Dendritic cell treated with granulocyte-macrophage colony-stimulating factor and Interleukin-4, amounts not matched to agents 40 ng/mL and 50 ng/mL, for 4 days (primary cell): Measurements from ENCODE around the gene CPTP.
A peak's percentile ranks its signal among the peaks of the same experiment; 100 is the strongest.

ENCODE experiments used
- H3K27ac Mint-ChIP-seq: one replicate; pipeline ENCODE4 v1.8.0; 2022; ENCODE audit warnings: mild to moderate bottlenecking, mixed read lengths
- H3K27me3 Mint-ChIP-seq: one replicate; pipeline ENCODE4 v1.8.0; 2022; ENCODE audit warnings: mild to moderate bottlenecking, mixed read lengths
- H3K36me3 Mint-ChIP-seq: one replicate; pipeline ENCODE4 v1.8.0; 2022; ENCODE audit warnings: low read depth, mixed read lengths
- H3K4me1 Mint-ChIP-seq: one replicate; pipeline ENCODE4 v1.8.0; 2022; ENCODE audit warnings: low read depth, mixed read lengths
- H3K4me3 Mint-ChIP-seq: one replicate; pipeline ENCODE4 v1.8.0; 2022; ENCODE audit warnings: mild to moderate bottlenecking, moderate library complexity, mixed read lengths
- H3K9me3 Mint-ChIP-seq: one replicate; pipeline ENCODE4 v1.8.0; 2022; ENCODE audit warnings: mixed read lengths
- intact Hi-C: fragments of 100-400 bp; cut with micrococcal nuclease; formaldehyde crosslinking; loops from one replicate; pipeline ENCODE4 v1.15.0; 2022

The CPTP gene

GRCh38 chr1:1307923-1308755 is 16.5 kb upstream of the CPTP start, which contains the start of the genes ACAP3 and PUSL1:
Gene ACAP3 (minus strand): TSS chr1:1307930. CDS start chr1:1307815, 115 bp downstream.
Gene PUSL1 (plus strand): TSS chr1:1308597. CDS start chr1:1308644, 47 bp downstream.
- H3K27me3 Mint-ChIP-seq: no peaks in the 10 kb centered on the region
- H3K9me3 Mint-ChIP-seq: no peaks in the 10 kb centered on the region
- peak within 1 kb of the TSS; percentile 89 for H3K4me3 Mint-ChIP-seq
- H3K4me1 Mint-ChIP-seq: peaks cover 48% of the 10 kb centered on the region
- peak within 1 kb of the TSS; percentile 89 for H3K27ac Mint-ChIP-seq
- intact Hi-C loops: loop anchor here (2.0 kb wide), 1 partner anchor 17 kb away; the partner anchor contains the start of genes CPTP and INTS11
- peaks cover 41% of the 10 kb centered on the region for H3K36me3 Mint-ChIP-seq

- intact Hi-C loops: loop anchor here (2.0 kb wide), 1 partner anchor 16 kb away; the partner anchor contains the start of genes CPTP and INTS11
- H3K9me3 Mint-ChIP-seq: no peaks in the 10 kb centered on the region
- peaks cover 44% of the 10 kb centered on the region for H3K4me1 Mint-ChIP-seq
- peak overlapping the region; percentile 89 for H3K27ac Mint-ChIP-seq
- H3K4me3 Mint-ChIP-seq: peak overlapping the region; percentile 81
- H3K27me3 Mint-ChIP-seq: no peaks in the 10 kb centered on the region
- H3K36me3 Mint-ChIP-seq: peaks cover 48% of the 10 kb centered on the region
Measured at GRCh38 chr1:1308756-1309250, 15.8 kb upstream of the CPTP start.

- Mint-ChIP-seq H3K9me3 (no peaks in the 10 kb centered on the region), H3K27ac (peak overlapping the region; percentile 89), H3K4me3 (peak overlapping the region; percentile 81), H3K36me3 (peaks cover 55% of the 10 kb centered on the region), H3K4me1 (peaks cover 38% of the 10 kb centered on the region), H3K27me3 (no peaks in the 10 kb centered on the region)
- intact Hi-C loops: loop anchor here (2.0 kb wide), 1 partner anchor 15 kb away; the partner anchor contains the start of genes CPTP and INTS11
Measured at GRCh38 chr1:1309251-1310108, 15.1 kb upstream of the CPTP start.

GRCh38 chr1:1310109-1310385 is 14.6 kb upstream of the CPTP start:
- intact Hi-C loops: no loop called here
- H3K36me3 Mint-ChIP-seq: peaks cover 60% of the 10 kb centered on the region
- H3K4me1 Mint-ChIP-seq: peaks cover 36% of the 10 kb centered on the region
- no peak overlapping the region for H3K27ac Mint-ChIP-seq
- H3K27me3 Mint-ChIP-seq: no peaks in the 10 kb centered on the region
- H3K9me3 Mint-ChIP-seq: no peaks in the 10 kb centered on the region
- H3K4me3 Mint-ChIP-seq: peak overlapping the region; percentile 81

- Mint-ChIP-seq H3K4me1 (peaks cover 32% of the 10 kb centered on the region), H3K36me3 (peaks cover 65% of the 10 kb centered on the region), H3K27ac (no peak overlapping the region), H3K4me3 (no peak overlapping the region), H3K27me3 (no peaks in the 10 kb centered on the region), H3K9me3 (no peaks in the 10 kb centered on the region)
- intact Hi-C loops: no loop called here
Measured at GRCh38 chr1:1310476-1311053, 14.0 kb upstream of the CPTP start.

GRCh38 chr1:1311107-1312104 is 13.2 kb upstream of the CPTP start:
- no peak overlapping the region for H3K27ac Mint-ChIP-seq
- H3K4me3 Mint-ChIP-seq: no peak overlapping the region
- H3K27me3 Mint-ChIP-seq: no peaks in the 10 kb centered on the region
- H3K4me1 Mint-ChIP-seq: peaks cover 23% of the 10 kb centered on the region
- no peaks in the 10 kb centered on the region for H3K9me3 Mint-ChIP-seq
- H3K36me3 Mint-ChIP-seq: peaks cover 74% of the 10 kb centered on the region
- intact Hi-C loops: no loop called here

GRCh38 chr1:1312450-1313314 is 11.9 kb upstream of the CPTP start:
- peaks cover 83% of the 10 kb centered on the region for H3K36me3 Mint-ChIP-seq
- intact Hi-C loops: no loop called here

GRCh38 chr1:1313500-1314236 is 10.9 kb upstream of the CPTP start:
- peaks cover 93% of the 10 kb centered on the region for H3K36me3 Mint-ChIP-seq
- intact Hi-C loops: no loop called here
- no peak overlapping the region for H3K4me3 Mint-ChIP-seq
- H3K4me1 Mint-ChIP-seq: peaks cover 13% of the 10 kb centered on the region
- H3K27ac Mint-ChIP-seq: no peak overlapping the region
- H3K27me3 Mint-ChIP-seq: no peaks in the 10 kb centered on the region
- H3K9me3 Mint-ChIP-seq: no peaks in the 10 kb centered on the region

More at GRCh38 chr1:1312450-1313314, 11.9 kb upstream of the CPTP start:
- Mint-ChIP-seq H3K4me3 (no peak overlapping the region), H3K27ac (no peak overlapping the region), H3K9me3 (no peaks in the 10 kb centered on the region), H3K27me3 (no peaks in the 10 kb centered on the region), H3K4me1 (peaks cover 13% of the 10 kb centered on the region)

- Mint-ChIP-seq H3K4me3 (no peak overlapping the region), H3K36me3 (peaks cover 97% of the 10 kb centered on the region), H3K27ac (no peak overlapping the region), H3K9me3 (no peaks in the 10 kb centered on the region), H3K4me1 (peaks cover 13% of the 10 kb centered on the region), H3K27me3 (no peaks in the 10 kb centered on the region)
- intact Hi-C loops: no loop called here
Measured at GRCh38 chr1:1314237-1314586, 10.4 kb upstream of the CPTP start.

GRCh38 chr1:1314678-1315335 is 9.8 kb upstream of the CPTP start:
- intact Hi-C loops: no loop called here
- no peaks in the 10 kb centered on the region for H3K27me3 Mint-ChIP-seq
- no peak overlapping the region for H3K4me3 Mint-ChIP-seq
- no peaks in the 10 kb centered on the region for H3K9me3 Mint-ChIP-seq
- H3K4me1 Mint-ChIP-seq: peaks cover 7% of the 10 kb centered on the region
- peaks cover 97% of the 10 kb centered on the region for H3K36me3 Mint-ChIP-seq
- H3K27ac Mint-ChIP-seq: no peak overlapping the region

- H3K4me1 Mint-ChIP-seq: peaks cover 5% of the 10 kb centered on the region
- intact Hi-C loops: no loop called here
- no peaks in the 10 kb centered on the region for H3K27me3 Mint-ChIP-seq
- H3K9me3 Mint-ChIP-seq: no peaks in the 10 kb centered on the region
- H3K36me3 Mint-ChIP-seq: peaks cover 97% of the 10 kb centered on the region
- no peak overlapping the region for H3K27ac Mint-ChIP-seq
- H3K4me3 Mint-ChIP-seq: no peak overlapping the region
Measured at GRCh38 chr1:1315435-1315954, 9.1 kb upstream of the CPTP start.
